ENCODE data around the gene KBTBD6.
"Not testable (repeated sequence)": the region's sequence is repeated elsewhere in the genome, so short reads cannot be mapped to it uniquely, and the experiment has no call there.

The KBTBD6 gene

GRCh38 chr13:41133951-41134350 is 1.3 kb upstream of the KBTBD6 start:
- no peak for DNase-seq

- not testable (repeated sequence) for DNase-seq
Observed at GRCh38 chr13:41131660-41132511, 716 bp downstream of the KBTBD6 start.

GRCh38 chr13:41131189-41131588 is 1.4 kb downstream of the KBTBD6 start:
- not testable (repeated sequence) for DNase-seq

GRCh38 chr13:41130356-41130755 is 2.2 kb downstream of the KBTBD6 start:
- DNase-seq: no peak

- DNase-seq: no peak
Observed at GRCh38 chr13:41127701-41128100, 4.9 kb downstream of the KBTBD6 start.

- DNase-seq: no peak
Observed at GRCh38 chr13:41122838-41123237, 9.8 kb downstream of the KBTBD6 start.

- DNase-seq: no peak
Observed at GRCh38 chr13:41117869-41118268, 14.7 kb downstream of the KBTBD6 start.

GRCh38 chr13:41111454-41111853 is 21.1 kb downstream of the KBTBD6 start:
- no peak for DNase-seq

GRCh38 chr13:41107584-41108014 is 25.0 kb downstream of the KBTBD6 start:
- no peak for DNase-seq

GRCh38 chr13:41107104-41107571 is 25.5 kb downstream of the KBTBD6 start:
- DNase-seq: no peak

- no peak for DNase-seq
Observed at GRCh38 chr13:41099986-41100385, 32.6 kb downstream of the KBTBD6 start.

- DNase-seq: no peak
Observed at GRCh38 chr13:41098761-41099160, 33.8 kb downstream of the KBTBD6 start.

GRCh38 chr13:41095681-41096080 is 36.9 kb downstream of the KBTBD6 start:
- not testable (repeated sequence) for DNase-seq

- DNase-seq: no peak
Observed at GRCh38 chr13:41085961-41086585, 46.5 kb downstream of the KBTBD6 start.

- DNase-seq: no peak
Observed at GRCh38 chr13:41079725-41080124, 52.9 kb downstream of the KBTBD6 start.
